HEK293 (cell line): ENCODE results near the gene CMTM4.

Source experiments
- CTCF ChIA-PET: fragments of 350-600 bp; formaldehyde crosslinking; extraction: SDS; loops from one replicate; lab custom pipeline; 2021; ENCODE audit warnings: antibody characterized with exemption; lab: Yijun Ruan, JAX
- POLR2A ChIA-PET: fragments of 300-600 bp; formaldehyde crosslinking; extraction: SDS; loops from one replicate; lab custom pipeline; 2020; ENCODE audit warnings: antibody characterized with exemption, inconsistent platforms; lab: Yijun Ruan, JAX
- H3K27ac ChIP-seq: fragments of 200-500 bp; sonication (Bioruptor generic); 2 replicates; pipeline ENCODE4 v1.5.1; 2014; ENCODE audit warnings: low read depth, low read length, control low read depth, inconsistent platforms; ENCODE audit errors: extremely low read depth
- H3K36me3 ChIP-seq, 2 experiments: fragments of 200-500 bp in 1 of 2; sonication (Bioruptor generic) in 1 of 2; 1 replicate in 1 of 2; 2 replicates in 1 of 2; pipeline ENCODE4 v1.5.1; 2014 to 2017; ENCODE audit warnings: inconsistent platforms in 2 of 2, low read length in 2 of 2; ENCODE audit not compliant: control insufficient read depth in 2 of 2, insufficient read depth in 1 of 2
- H3K4me1 ChIP-seq: fragments of 200-500 bp; sonication (Bioruptor generic); 2 replicates; pipeline ENCODE4 v1.5.1; 2014; ENCODE audit warnings: mild to moderate bottlenecking, low read length, inconsistent platforms; ENCODE audit not compliant: control insufficient read depth, insufficient read depth
- H3K4me3 ChIP-seq: 2 replicates; pipeline ENCODE4 v1.5.1; 2011; ENCODE audit warnings: low read depth, mild to moderate bottlenecking, control low read depth, low read length, moderate library complexity
- H3K9me3 ChIP-seq: fragments of 200-500 bp; sonication (Bioruptor generic); 2 replicates; pipeline ENCODE4 v1.5.1; 2014; ENCODE audit warnings: low read depth, low read length, inconsistent platforms; ENCODE audit not compliant: control insufficient read depth, insufficient read depth
- EGR2 ChIP-seq: fragments of 450-650 bp; formaldehyde crosslinking; IDR thresholded peaks from 2 replicates; pipeline ENCODE4 v1.5.1; 2016; ENCODE audit warnings: low read depth, missing biosample characterization, missing genetic modification characterization
- GFI1B ChIP-seq: fragments of 450-650 bp; formaldehyde crosslinking; IDR thresholded peaks from 2 replicates; pipeline ENCODE4 v1.5.1; 2016; ENCODE audit warnings: missing biosample characterization, missing genetic modification characterization
- HOXD13 ChIP-seq: sonication (generic); formaldehyde crosslinking; IDR thresholded peaks from 2 replicates; pipeline ENCODE4 v1.8.0; 2022; ENCODE audit warnings: missing genetic modification reagents, borderline replicate concordance
- KLF16 ChIP-seq: fragments of 450-650 bp; formaldehyde crosslinking; IDR thresholded peaks from 2 replicates; pipeline ENCODE4 v1.5.1; 2017; ENCODE audit warnings: missing biosample characterization, missing genetic modification characterization
- MYNN ChIP-seq: fragments of 450-650 bp; formaldehyde crosslinking; IDR thresholded peaks from 2 replicates; pipeline ENCODE4 v1.5.1; 2016; ENCODE audit warnings: missing biosample characterization, missing genetic modification characterization, borderline replicate concordance
- REPIN1 ChIP-seq: fragments of 450-650 bp; formaldehyde crosslinking; IDR thresholded peaks from 2 replicates; pipeline ENCODE4 v1.5.1; 2017; ENCODE audit warnings: missing biosample characterization, missing genetic modification characterization, low read depth
- SALL2 ChIP-seq: fragments of 450-650 bp; formaldehyde crosslinking; IDR thresholded peaks from 2 replicates; pipeline ENCODE4 v1.5.0; 2017; ENCODE audit warnings: missing biosample characterization, mild to moderate bottlenecking, missing genetic modification characterization, borderline replicate concordance
- SP7 ChIP-seq: fragments of 450-650 bp; formaldehyde crosslinking; IDR thresholded peaks from 2 replicates; pipeline ENCODE4 v1.5.1; 2016; ENCODE audit warnings: missing biosample characterization, missing genetic modification characterization
- ZFP3 ChIP-seq: fragments of 450-650 bp; formaldehyde crosslinking; IDR thresholded peaks from 2 replicates; pipeline ENCODE4 v1.5.1; 2016; ENCODE audit warnings: low read depth, missing biosample characterization, missing genetic modification characterization
- ZFP41 ChIP-seq: fragments of 450-650 bp; formaldehyde crosslinking; IDR thresholded peaks from 2 replicates; pipeline ENCODE4 v1.5.1; 2016; ENCODE audit warnings: missing biosample characterization, missing genetic modification characterization, borderline replicate concordance
- ZIC2 ChIP-seq: fragments of 450-650 bp; formaldehyde crosslinking; IDR thresholded peaks from 2 replicates; pipeline ENCODE4 v1.5.1; 2016; ENCODE audit warnings: missing biosample characterization, missing genetic modification characterization
- ZNF324 ChIP-seq: fragments of 450-650 bp; formaldehyde crosslinking; IDR thresholded peaks from 2 replicates; pipeline ENCODE4 v1.5.1; 2016; ENCODE audit warnings: missing biosample characterization, missing genetic modification characterization
- ZNF416 ChIP-seq: fragments of 450-650 bp; formaldehyde crosslinking; IDR thresholded peaks from 2 replicates; pipeline ENCODE4 v1.5.1; 2016; ENCODE audit warnings: missing biosample characterization, missing genetic modification characterization
- ZNF513 ChIP-seq: fragments of 450-650 bp; IDR thresholded peaks from 2 replicates; pipeline ENCODE4 v1.5.1; 2018; ENCODE audit warnings: missing biosample characterization, missing genetic modification characterization
- ZNF521 ChIP-seq: fragments of 450-650 bp; formaldehyde crosslinking; IDR thresholded peaks from 2 replicates; pipeline ENCODE4 v1.5.1; 2017; ENCODE audit warnings: missing biosample characterization, mild to moderate bottlenecking, missing genetic modification characterization
- ZNF530 ChIP-seq: fragments of 450-650 bp; formaldehyde crosslinking; IDR thresholded peaks from 2 replicates; pipeline ENCODE4 v1.5.1; 2016; ENCODE audit warnings: low read depth, missing biosample characterization, missing genetic modification characterization
- ZNF544 ChIP-seq: fragments of 450-650 bp; formaldehyde crosslinking; IDR thresholded peaks from 2 replicates; pipeline ENCODE4 v1.5.0; 2017; ENCODE audit warnings: missing biosample characterization, missing genetic modification characterization
- ZNF558 ChIP-seq: fragments of 450-650 bp; formaldehyde crosslinking; IDR thresholded peaks from 2 replicates; pipeline ENCODE4 v1.5.1; 2016; ENCODE audit warnings: missing biosample characterization, missing genetic modification characterization
- ZNF600 ChIP-seq: fragments of 450-650 bp; formaldehyde crosslinking; IDR thresholded peaks from 2 replicates; pipeline ENCODE4 v1.5.1; 2016; ENCODE audit warnings: missing biosample characterization, missing genetic modification characterization
- ZNF692 ChIP-seq: fragments of 450-650 bp; formaldehyde crosslinking; IDR thresholded peaks from 2 replicates; pipeline ENCODE4 v1.5.1; 2016; ENCODE audit warnings: missing biosample characterization, missing genetic modification characterization
- ZNF701 ChIP-seq: fragments of 450-650 bp; formaldehyde crosslinking; IDR thresholded peaks from 2 replicates; pipeline ENCODE4 v1.5.1; 2016; ENCODE audit warnings: missing biosample characterization, missing genetic modification characterization
- ZNF776 ChIP-seq: fragments of 450-650 bp; formaldehyde crosslinking; IDR thresholded peaks from 2 replicates; pipeline ENCODE4 v1.5.0; 2017; ENCODE audit warnings: missing biosample characterization, missing genetic modification characterization, borderline replicate concordance
- ZNF837 ChIP-seq: fragments of 450-650 bp; formaldehyde crosslinking; IDR thresholded peaks from 2 replicates; pipeline ENCODE4 v1.5.1; 2016; ENCODE audit warnings: missing biosample characterization, missing genetic modification characterization
- ZNF843 ChIP-seq: fragments of 450-650 bp; formaldehyde crosslinking; IDR thresholded peaks from 2 replicates; pipeline ENCODE4 v1.5.1; 2016; ENCODE audit warnings: missing biosample characterization, missing genetic modification characterization
- TF ChIP-seq, protein P1 (sequence below): fragments of 450-650 bp; formaldehyde crosslinking; IDR thresholded peaks from 2 replicates; pipeline ENCODE4 v1.5.1; 2016; ENCODE audit warnings: missing biosample characterization, missing genetic modification characterization
- TF ChIP-seq, protein P2 (sequence below): fragments of 450-650 bp; formaldehyde crosslinking; IDR thresholded peaks from 2 replicates; pipeline ENCODE4 v1.5.1; 2017; ENCODE audit warnings: missing biosample characterization, missing genetic modification characterization
- TF ChIP-seq, protein P3 (sequence below): fragments of 450-650 bp; formaldehyde crosslinking; IDR thresholded peaks from 2 replicates; pipeline ENCODE4 v1.5.1; 2016; ENCODE audit warnings: missing biosample characterization, missing genetic modification characterization

CMTM4 gene

DNA sequence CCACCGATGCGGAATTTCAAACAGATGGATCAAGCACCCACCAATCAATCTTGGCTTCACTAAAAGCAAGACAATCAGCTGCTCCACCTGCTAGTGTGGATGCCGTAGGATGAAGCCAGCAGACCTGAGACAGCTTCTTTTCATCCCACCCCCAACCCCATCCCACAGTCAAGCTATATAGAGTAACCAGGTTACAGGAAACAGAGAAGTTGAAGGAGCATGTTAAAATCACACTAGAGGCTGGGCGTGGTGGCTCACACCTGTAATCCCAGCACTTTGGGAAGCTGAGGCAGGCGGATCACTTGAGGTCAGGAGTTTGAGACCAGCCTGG is 37.7 kb downstream of the CMTM4 start:
- Histone ChIP-seq H3K4me1 (peaks cover 18% of the 10 kb centered on the region), H3K36me3 (no peaks in the 10 kb centered on the region; a peak in 1 of 3 replicates), H3K27ac (no peak overlapping the region), H3K9me3 (no peaks in the 10 kb centered on the region), H3K4me3 (no peak overlapping the region)
- TF ChIP-seq, protein P1, sequence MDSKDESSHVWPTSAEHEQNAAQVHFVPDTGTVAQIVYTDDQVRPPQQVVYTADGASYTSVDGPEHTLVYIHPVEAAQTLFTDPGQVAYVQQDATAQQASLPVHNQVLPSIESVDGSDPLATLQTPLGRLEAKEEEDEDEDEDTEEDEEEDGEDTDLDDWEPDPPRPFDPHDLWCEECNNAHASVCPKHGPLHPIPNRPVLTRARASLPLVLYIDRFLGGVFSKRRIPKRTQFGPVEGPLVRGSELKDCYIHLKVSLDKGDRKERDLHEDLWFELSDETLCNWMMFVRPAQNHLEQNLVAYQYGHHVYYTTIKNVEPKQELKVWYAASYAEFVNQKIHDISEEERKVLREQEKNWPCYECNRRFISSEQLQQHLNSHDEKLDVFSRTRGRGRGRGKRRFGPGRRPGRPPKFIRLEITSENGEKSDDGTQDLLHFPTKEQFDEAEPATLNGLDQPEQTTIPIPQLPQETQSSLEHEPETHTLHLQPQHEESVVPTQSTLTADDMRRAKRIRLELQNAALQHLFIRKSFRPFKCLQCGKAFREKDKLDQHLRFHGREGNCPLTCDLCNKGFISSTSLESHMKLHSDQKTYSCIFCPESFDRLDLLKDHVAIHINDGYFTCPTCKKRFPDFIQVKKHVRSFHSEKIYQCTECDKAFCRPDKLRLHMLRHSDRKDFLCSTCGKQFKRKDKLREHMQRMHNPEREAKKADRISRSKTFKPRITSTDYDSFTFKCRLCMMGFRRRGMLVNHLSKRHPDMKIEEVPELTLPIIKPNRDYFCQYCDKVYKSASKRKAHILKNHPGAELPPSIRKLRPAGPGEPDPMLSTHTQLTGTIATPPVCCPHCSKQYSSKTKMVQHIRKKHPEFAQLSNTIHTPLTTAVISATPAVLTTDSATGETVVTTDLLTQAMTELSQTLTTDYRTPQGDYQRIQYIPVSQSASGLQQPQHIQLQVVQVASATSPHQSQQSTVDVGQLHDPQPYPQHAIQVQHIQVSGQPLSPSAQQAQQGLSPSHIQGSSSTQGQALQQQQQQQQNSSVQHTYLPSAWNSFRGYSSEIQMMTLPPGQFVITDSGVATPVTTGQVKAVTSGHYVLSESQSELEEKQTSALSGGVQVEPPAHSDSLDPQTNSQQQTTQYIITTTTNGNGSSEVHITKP (tag by site-specific recombination), result no peak
- TF ChIP-seq, protein P2, sequence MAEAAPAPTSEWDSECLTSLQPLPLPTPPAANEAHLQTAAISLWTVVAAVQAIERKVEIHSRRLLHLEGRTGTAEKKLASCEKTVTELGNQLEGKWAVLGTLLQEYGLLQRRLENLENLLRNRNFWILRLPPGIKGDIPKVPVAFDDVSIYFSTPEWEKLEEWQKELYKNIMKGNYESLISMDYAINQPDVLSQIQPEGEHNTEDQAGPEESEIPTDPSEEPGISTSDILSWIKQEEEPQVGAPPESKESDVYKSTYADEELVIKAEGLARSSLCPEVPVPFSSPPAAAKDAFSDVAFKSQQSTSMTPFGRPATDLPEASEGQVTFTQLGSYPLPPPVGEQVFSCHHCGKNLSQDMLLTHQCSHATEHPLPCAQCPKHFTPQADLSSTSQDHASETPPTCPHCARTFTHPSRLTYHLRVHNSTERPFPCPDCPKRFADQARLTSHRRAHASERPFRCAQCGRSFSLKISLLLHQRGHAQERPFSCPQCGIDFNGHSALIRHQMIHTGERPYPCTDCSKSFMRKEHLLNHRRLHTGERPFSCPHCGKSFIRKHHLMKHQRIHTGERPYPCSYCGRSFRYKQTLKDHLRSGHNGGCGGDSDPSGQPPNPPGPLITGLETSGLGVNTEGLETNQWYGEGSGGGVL (tag by site-specific recombination), result no peak
- TF ChIP-seq, protein P3, sequence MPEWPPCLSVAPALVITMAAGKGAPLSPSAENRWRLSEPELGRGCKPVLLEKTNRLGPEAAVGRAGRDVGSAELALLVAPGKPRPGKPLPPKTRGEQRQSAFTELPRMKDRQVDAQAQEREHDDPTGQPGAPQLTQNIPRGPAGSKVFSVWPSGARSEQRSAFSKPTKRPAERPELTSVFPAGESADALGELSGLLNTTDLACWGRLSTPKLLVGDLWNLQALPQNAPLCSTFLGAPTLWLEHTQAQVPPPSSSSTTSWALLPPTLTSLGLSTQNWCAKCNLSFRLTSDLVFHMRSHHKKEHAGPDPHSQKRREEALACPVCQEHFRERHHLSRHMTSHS, result no peak
- TF ChIP-seq ZNF600 (tag by site-specific recombination), result no peak
- no peak for TF ChIP-seq ZFP41 (tag by site-specific recombination)
- no peak for TF ChIP-seq ZNF544 (tag by site-specific recombination)
- no peak for TF ChIP-seq ZNF324
- TF ChIP-seq KLF16 (tag by site-specific recombination), result no peak
- no peak for TF ChIP-seq ZNF701 (tag by site-specific recombination)
- TF ChIP-seq ZIC2 (tag by site-specific recombination), result no peak
- TF ChIP-seq ZNF776 (tag by site-specific recombination), result no peak
- no peak for TF ChIP-seq ZNF530 (tag by site-specific recombination)
- TF ChIP-seq SP7 (tag by site-specific recombination), result no peak
- TF ChIP-seq ZNF558 (tag by site-specific recombination), result no peak
- no peak for TF ChIP-seq ZNF837
- TF ChIP-seq HOXD13 (CRISPR knock-in tag), result no peak
- no peak for TF ChIP-seq REPIN1 (tag by site-specific recombination)
- no peak for TF ChIP-seq ZNF843
- no peak for TF ChIP-seq EGR2 (tag by site-specific recombination)
- no peak for TF ChIP-seq ZFP3 (tag by site-specific recombination)
- ChIA-PET POLR2A (no interaction called here), CTCF (interaction anchor here (0.6 to 5.9 kb wide), 5 partner anchors 7 to 253 kb away, joined by 3 to 86 read pairs (median 3); no protein-coding TSS in a partner anchor)

DNA sequence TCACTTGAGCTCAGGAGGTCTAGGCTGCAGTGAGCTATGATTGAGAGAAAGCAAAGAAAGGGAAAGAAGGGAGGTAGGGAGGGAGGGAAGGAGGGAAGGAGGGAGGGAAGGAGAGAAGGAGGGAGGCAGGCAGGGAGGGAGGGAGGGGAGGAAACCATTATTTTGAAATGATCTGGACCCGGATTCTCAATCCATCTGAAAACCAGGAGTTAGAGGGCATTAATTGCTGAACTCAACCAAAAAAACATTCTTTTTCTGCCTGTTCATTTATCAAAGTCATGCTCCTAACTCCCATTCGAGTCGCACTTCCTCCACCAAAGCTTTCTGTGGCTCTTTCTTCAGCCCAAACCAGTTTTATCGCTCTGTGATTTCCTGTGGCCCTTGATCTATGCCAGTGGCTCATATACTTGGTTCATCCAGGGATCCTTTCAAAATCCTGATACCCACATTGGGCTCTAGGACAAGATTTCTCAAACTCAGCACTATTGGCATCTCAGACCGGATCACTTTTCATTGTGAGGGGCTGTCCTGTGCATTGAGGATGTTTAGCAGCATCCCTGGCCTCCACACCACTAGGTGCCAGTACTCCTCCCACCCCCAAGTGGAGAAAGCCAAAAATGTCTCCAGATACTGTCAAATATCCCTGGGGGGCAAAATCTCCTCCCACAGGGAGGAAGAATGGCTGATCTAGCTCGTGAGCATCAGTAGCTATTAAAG is 38.2 kb downstream of the CMTM4 start:
- Histone ChIP-seq H3K4me3 (no peak overlapping the region), H3K27ac (no peak overlapping the region), H3K4me1 (peaks cover 18% of the 10 kb centered on the region), H3K36me3 (no peaks in the 10 kb centered on the region; a peak in 1 of 3 replicates), H3K9me3 (no peaks in the 10 kb centered on the region)
- ChIA-PET POLR2A (no interaction called here), CTCF (interaction anchor here (0.6 to 5.9 kb wide), 4 partner anchors 7 to 215 kb away, joined by 3 to 86 read pairs (median 5); no protein-coding TSS in a partner anchor)
- TF ChIP-seq ZNF692 (no peak), ZNF324 (no peak), ZNF513 (tag by site-specific recombination) (no peak), SALL2 (tag by site-specific recombination) (no peak), MYNN (tag by site-specific recombination) (no peak), ZNF416 (tag by site-specific recombination) (no peak), GFI1B (tag by site-specific recombination) (no peak), ZNF521 (tag by site-specific recombination) (no peak)
